CD4-positive, alpha-beta T cell (primary cell): ENCODE results near the gene EHHADH. TPM values are rescaled to one million over a fixed set of nuclear protein-coding genes. Genes with fewer than 3 reads are reported as not detected.

Experiments
- ATAC-seq: fragments of 200-7000 bp; cut with Tn5 transposase; one replicate; pipeline ENCODE4 v1.10.0; 2022; ENCODE audit warnings: mild to moderate bottlenecking; ENCODE audit not compliant: poor library complexity
- CTCF ChIA-PET: fragments of 350-600 bp; sonication (Branson Sonifier 250); formaldehyde crosslinking; loops from one replicate; lab custom pipeline; 2021; ENCODE audit warnings: antibody characterized with exemption, inconsistent platforms; lab: Charles Lee
- POLR2A ChIA-PET: fragments of 350-600 bp; sonication (Branson Sonifier 250); formaldehyde crosslinking; loops from one replicate; lab custom pipeline; 2021; ENCODE audit warnings: antibody characterized with exemption, inconsistent platforms; lab: Charles Lee
- DNase-seq, 14 experiments: peaks; one replicate each; pipeline ENCODE4 v3.0.0-alpha.2; 2013 to 2020; ENCODE audit warnings: mixed read lengths in 2 of 14
- H3K27ac ChIP-seq, 2 donors: one replicate each; pipeline versions ENCODE4 v1.5.1 to v1.7.0; 2013; ENCODE audit warnings: low read length in 2 of 2, low read depth in 1 of 2, mild to moderate bottlenecking in 1 of 2
- H3K27me3 ChIP-seq, 2 experiments: 1 replicate in 1 of 2; 2 replicates in 1 of 2; pipeline versions ENCODE4 v1.6.1 to v1.7.0; 2013; ENCODE audit warnings: low read length in 2 of 2, control low read depth in 1 of 2, mild to moderate bottlenecking in 1 of 2, moderate library complexity in 1 of 2; ENCODE audit not compliant: insufficient read depth in 2 of 2, control insufficient read depth in 1 of 2
- H3K36me3 ChIP-seq: one replicate; pipeline ENCODE4 v1.6.1; 2013; ENCODE audit warnings: low read length, control low read depth; ENCODE audit not compliant: insufficient read depth
- H3K4me1 ChIP-seq: one replicate; pipeline ENCODE4 v1.6.1; 2013; ENCODE audit warnings: low read length, control low read depth; ENCODE audit not compliant: insufficient read depth
- H3K4me3 ChIP-seq: one replicate; pipeline ENCODE4 v1.5.1; 2013; ENCODE audit warnings: mild to moderate bottlenecking, low read length, moderate library complexity
- H3K9me3 ChIP-seq, 2 experiments: 1 replicate in 1 of 2; 2 replicates in 1 of 2; pipeline versions ENCODE4 v1.6.1 to v1.7.0; 2013; ENCODE audit warnings: low read length in 2 of 2, mild to moderate bottlenecking in 2 of 2, control low read depth in 1 of 2, moderate library complexity in 1 of 2; ENCODE audit not compliant: control insufficient read depth in 1 of 2, insufficient read depth in 1 of 2
- H3K27ac Mint-ChIP-seq: one replicate; pipeline ENCODE4 v1.8.0; 2020; ENCODE audit warnings: mixed read lengths
- H3K27me3 Mint-ChIP-seq: one replicate; pipeline ENCODE4 v1.8.0; 2021; ENCODE audit warnings: mixed read lengths
- H3K36me3 Mint-ChIP-seq: one replicate; pipeline ENCODE4 v1.8.0; 2021; ENCODE audit warnings: low read depth, mixed read lengths
- H3K4me1 Mint-ChIP-seq: one replicate; pipeline ENCODE4 v1.8.0; 2021; ENCODE audit warnings: low read depth, mixed read lengths
- H3K4me3 Mint-ChIP-seq: one replicate; pipeline ENCODE4 v1.8.0; 2020; ENCODE audit warnings: mild to moderate bottlenecking, mixed read lengths
- H3K9me3 Mint-ChIP-seq: one replicate; pipeline ENCODE4 v1.8.0; 2020; ENCODE audit warnings: mixed read lengths
- intact Hi-C, 2 experiments: fragments of 100-400 bp; cut with DNase I in 1 of 2; cut with micrococcal nuclease in 1 of 2; formaldehyde crosslinking; loops; one replicate each; pipeline versions ENCODE4 v1.15.1 to v1.9.0; 2023 to 2025; cut with DNase I, micrococcal nuclease
- total RNA-seq, 174 experiments: library from RNA in 2 of 174; stranded (reverse) in 2 of 174; gene quantifications; one replicate each; pipeline ENCODE4 v1.2.3 and lab custom pipeline; 2021 to 2026
- TF ChIP-seq, protein P1 (sequence below): fragments of 200-600 bp; IDR thresholded peaks from one replicate; pipeline ENCODE4 v1.8.0; 2022; ENCODE audit warnings: antibody characterized with exemption, mild to moderate bottlenecking

Gene EHHADH
- total RNA-seq, 2 experiments from 2014 or later = 0.11 to 0.52 TPM

DNA sequence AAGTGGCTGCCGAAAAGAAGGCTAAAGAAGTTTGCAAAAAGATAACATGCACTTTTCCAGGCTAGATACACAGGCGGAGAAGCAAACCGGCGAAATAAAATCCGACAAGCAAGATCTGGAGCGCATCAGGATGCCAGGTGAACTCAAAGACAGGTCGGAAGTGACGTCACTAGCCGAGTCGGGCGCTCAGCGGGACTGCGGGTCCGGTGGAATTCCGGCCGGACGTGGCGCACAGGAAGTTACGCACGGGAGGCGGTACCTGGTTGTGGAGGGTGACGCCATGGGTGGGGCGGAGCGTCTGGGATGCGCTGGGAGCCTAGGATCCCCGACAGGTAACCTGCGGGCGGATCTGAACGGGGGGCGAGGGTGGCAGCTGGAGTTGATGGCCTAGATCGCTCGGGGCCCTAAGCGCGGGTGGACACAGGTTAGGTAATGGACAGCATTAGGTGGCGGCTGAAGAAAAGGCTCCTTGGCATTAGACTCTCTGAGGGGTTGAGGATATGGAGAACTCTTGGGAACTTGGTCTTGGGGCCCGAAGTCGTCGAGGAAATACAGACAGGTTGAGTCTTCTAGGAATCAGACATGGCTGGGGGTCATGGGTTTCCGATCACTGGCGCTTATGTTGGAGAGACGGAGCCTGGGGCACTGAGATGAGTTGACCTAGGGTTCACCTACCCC is 29.0 kb upstream of the EHHADH start:
- TF ChIP-seq, protein P1, sequence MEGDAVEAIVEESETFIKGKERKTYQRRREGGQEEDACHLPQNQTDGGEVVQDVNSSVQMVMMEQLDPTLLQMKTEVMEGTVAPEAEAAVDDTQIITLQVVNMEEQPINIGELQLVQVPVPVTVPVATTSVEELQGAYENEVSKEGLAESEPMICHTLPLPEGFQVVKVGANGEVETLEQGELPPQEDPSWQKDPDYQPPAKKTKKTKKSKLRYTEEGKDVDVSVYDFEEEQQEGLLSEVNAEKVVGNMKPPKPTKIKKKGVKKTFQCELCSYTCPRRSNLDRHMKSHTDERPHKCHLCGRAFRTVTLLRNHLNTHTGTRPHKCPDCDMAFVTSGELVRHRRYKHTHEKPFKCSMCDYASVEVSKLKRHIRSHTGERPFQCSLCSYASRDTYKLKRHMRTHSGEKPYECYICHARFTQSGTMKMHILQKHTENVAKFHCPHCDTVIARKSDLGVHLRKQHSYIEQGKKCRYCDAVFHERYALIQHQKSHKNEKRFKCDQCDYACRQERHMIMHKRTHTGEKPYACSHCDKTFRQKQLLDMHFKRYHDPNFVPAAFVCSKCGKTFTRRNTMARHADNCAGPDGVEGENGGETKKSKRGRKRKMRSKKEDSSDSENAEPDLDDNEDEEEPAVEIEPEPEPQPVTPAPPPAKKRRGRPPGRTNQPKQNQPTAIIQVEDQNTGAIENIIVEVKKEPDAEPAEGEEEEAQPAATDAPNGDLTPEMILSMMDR = no peak
- ATAC-seq (peak; percentile 99), DNase-seq (peak; percentile 83 to 97 (median 91))
- H3K4me3 ChIP-seq = peak overlapping the region; percentile 77
- Mint-ChIP-seq H3K27ac (peak overlapping the region; percentile 84), H3K4me1 (peaks cover 18% of the 10 kb centered on the region), H3K27me3 (peaks cover 26% of the 10 kb centered on the region), H3K9me3 (peaks cover 2% of the 10 kb centered on the region), H3K36me3 (peaks cover 12% of the 10 kb centered on the region), H3K4me3 (peak overlapping the region; percentile 92)
- intact Hi-C loops = loop anchor here (2.0 to 10.0 kb wide), 4 partner anchors 216 to 662 kb away; partner anchors contain the start of genes SENP2 (in 2 of the 2) and TMEM41A (in 1 of the 2)
- peaks cover 14% of the 10 kb centered on the region for H3K4me1 ChIP-seq
- H3K36me3 ChIP-seq = no peaks in the 10 kb centered on the region
- peak overlapping the region in 1 of 2 donors; percentile 65 for H3K27ac ChIP-seq
- H3K27me3 ChIP-seq = peaks cover 3 to 10% of the 10 kb centered on the region in 2 experiments
- ChIA-PET CTCF (no interaction called here), POLR2A (no interaction called here)
- peaks cover 0 to 5% of the 10 kb centered on the region in 2 experiments for H3K9me3 ChIP-seq

DNA sequence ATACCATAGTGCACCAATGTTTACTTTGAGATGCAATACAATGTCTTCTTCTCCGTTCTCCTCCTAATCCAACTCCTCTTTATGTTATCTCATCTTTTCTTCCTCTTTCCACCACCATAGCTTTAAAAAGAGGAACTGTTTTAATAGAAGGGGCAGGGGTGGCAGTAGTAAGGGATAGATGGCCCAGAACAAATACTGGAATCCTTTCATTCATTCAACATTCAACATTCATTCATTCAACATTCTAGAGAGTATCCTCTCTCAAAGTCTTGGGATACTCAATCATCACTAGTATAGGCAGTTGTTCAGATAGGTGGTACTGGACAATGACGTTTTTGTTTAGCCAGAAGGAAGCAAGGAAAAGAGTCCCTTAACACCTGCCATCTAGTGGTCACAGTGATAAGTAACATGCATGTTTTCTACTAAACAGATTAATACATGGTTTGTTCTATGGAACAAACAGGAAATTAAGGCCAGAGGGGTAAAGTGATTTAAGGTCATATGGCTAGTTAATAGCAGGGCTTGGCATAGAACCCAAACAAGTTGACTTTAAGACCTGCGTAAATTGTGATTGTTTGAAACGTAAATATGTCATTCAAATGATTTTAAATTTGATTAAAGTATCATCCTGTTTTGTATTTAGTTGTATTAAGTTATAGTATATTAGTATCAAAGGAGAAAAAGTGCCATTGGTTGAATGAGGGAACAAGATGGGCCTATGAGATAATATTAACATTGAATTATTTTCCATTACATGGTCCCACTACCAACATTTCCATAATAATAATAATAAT is 26.9 kb upstream of the EHHADH start:
- Histone ChIP-seq H3K27me3 (peaks cover 11 to 22% of the 10 kb centered on the region in 2 experiments), H3K36me3 (no peaks in the 10 kb centered on the region), H3K27ac (no peak overlapping the region), H3K4me3 (no peak overlapping the region), H3K9me3 (peaks cover 0 to 8% of the 10 kb centered on the region in 2 experiments), H3K4me1 (peaks cover 14% of the 10 kb centered on the region)
- POLR2A ChIA-PET = no interaction called here
- DNase-seq (peak in 3 of 14 experiments; percentile 30 to 54 (median 47)), ATAC-seq (no peak)
- CTCF ChIA-PET = no interaction called here
- Mint-ChIP-seq H3K27me3 (peaks cover 42% of the 10 kb centered on the region), H3K36me3 (peaks cover 11% of the 10 kb centered on the region), H3K4me1 (peaks cover 18% of the 10 kb centered on the region), H3K4me3 (peak overlapping the region; percentile 43), H3K9me3 (peaks cover 2% of the 10 kb centered on the region), H3K27ac (no peak overlapping the region)
- intact Hi-C loops = loop anchor here in 1 of 2 experiments (10.0 kb wide), 2 partner anchors 304 to 664 kb away; partner anchors contain the start of gene SENP2
- TF ChIP-seq, protein P1 = peak; percentile 72

DNA sequence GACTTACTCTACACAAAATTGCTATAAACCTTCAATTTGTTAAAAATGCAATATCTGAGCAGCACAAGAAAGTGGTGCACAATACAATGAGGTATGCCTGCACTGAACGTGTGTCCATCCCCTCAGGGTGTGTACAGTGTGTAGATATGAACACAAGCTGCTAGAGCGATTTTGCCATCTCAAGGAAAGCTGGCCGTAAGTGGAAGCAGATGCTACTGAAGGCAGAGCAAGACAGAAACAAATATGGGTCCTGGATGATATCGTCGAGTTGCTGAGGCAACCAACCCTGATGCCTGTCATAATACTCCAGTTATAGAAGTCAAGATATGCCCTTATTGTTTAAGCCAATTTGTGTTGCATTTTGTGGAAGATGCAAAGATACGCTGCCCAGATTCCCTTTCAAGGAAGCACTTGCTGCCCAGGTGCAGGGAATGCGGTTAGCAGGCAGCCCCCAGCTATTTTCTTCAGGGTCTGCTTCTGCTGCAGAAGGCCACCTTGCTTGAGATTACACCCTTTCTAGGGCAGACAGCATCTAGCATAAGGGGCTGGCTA is 25.8 kb upstream of the EHHADH start:
- H3K27ac ChIP-seq = no peak overlapping the region
- Mint-ChIP-seq H3K4me1 (peaks cover 18% of the 10 kb centered on the region), H3K9me3 (peaks cover 5% of the 10 kb centered on the region), H3K36me3 (peaks cover 8% of the 10 kb centered on the region), H3K27ac (no peak overlapping the region), H3K4me3 (no peak overlapping the region), H3K27me3 (peaks cover 48% of the 10 kb centered on the region)
- H3K9me3 ChIP-seq = peaks cover 0 to 8% of the 10 kb centered on the region in 2 experiments
- no peak overlapping the region for H3K4me3 ChIP-seq
- no peaks in the 10 kb centered on the region for H3K36me3 ChIP-seq
- no peak for DNase-seq
- CTCF ChIA-PET = no interaction called here
- POLR2A ChIA-PET = no interaction called here
- ATAC-seq = no peak
- TF ChIP-seq, protein P1 = no peak
- peaks cover 14% of the 10 kb centered on the region for H3K4me1 ChIP-seq
- peaks cover 11 to 22% of the 10 kb centered on the region in 2 experiments for H3K27me3 ChIP-seq
- intact Hi-C loops = loop anchor here in 1 of 2 experiments (10.0 kb wide), 2 partner anchors 305 to 665 kb away; partner anchors contain the start of gene SENP2
